ENCODE measurements around the gene FBXL20.

GRCh38 chr17:39294060-39294459, 107.4 kb downstream of the FBXL20 start:
- TF ChIP-seq, protein P1, sequence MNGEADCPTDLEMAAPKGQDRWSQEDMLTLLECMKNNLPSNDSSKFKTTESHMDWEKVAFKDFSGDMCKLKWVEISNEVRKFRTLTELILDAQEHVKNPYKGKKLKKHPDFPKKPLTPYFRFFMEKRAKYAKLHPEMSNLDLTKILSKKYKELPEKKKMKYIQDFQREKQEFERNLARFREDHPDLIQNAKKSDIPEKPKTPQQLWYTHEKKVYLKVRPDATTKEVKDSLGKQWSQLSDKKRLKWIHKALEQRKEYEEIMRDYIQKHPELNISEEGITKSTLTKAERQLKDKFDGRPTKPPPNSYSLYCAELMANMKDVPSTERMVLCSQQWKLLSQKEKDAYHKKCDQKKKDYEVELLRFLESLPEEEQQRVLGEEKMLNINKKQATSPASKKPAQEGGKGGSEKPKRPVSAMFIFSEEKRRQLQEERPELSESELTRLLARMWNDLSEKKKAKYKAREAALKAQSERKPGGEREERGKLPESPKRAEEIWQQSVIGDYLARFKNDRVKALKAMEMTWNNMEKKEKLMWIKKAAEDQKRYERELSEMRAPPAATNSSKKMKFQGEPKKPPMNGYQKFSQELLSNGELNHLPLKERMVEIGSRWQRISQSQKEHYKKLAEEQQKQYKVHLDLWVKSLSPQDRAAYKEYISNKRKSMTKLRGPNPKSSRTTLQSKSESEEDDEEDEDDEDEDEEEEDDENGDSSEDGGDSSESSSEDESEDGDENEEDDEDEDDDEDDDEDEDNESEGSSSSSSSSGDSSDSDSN (IDR thresholded peaks at IDR 0.05; ENCODE audit: borderline replicate concordance in 1 of 2, low read depth in 2 of 2, low read length in 2 of 2): no peak
- TF ChIP-seq REST (IDR thresholded peaks at IDR 0.05; ENCODE audit: borderline replicate concordance) (no peak), REST (CRISPR knock-in tag; IDR thresholded peaks at IDR 0.05; ENCODE audit: low read depth) (no peak), MTA3 (IDR thresholded peaks at IDR 0.05; ENCODE audit: borderline replicate concordance) (no peak), TBP (optimal IDR thresholded peaks at IDR 0.05; ENCODE audit: low read depth, low read length) (no peak), ZKSCAN1 (IDR thresholded peaks at IDR 0.05; ENCODE audit: low read depth, low read length) (no peak), NR2C2 (CRISPR knock-in tag; IDR thresholded peaks at IDR 0.05) (no peak), NR2C2 (tag; IDR thresholded peaks at IDR 0.05) (no peak), CTCF (IDR thresholded peaks at IDR 0.05 in 2 of 3, conservative IDR thresholded peaks at IDR 0.05 in 1 of 3; ENCODE audit: insufficient read depth in 2 of 3, low read depth in 1 of 3, low read length in 3 of 3) (no peak), ZNF592 (IDR thresholded peaks at IDR 0.05) (no peak)
- TF ChIP-seq, protein P2, sequence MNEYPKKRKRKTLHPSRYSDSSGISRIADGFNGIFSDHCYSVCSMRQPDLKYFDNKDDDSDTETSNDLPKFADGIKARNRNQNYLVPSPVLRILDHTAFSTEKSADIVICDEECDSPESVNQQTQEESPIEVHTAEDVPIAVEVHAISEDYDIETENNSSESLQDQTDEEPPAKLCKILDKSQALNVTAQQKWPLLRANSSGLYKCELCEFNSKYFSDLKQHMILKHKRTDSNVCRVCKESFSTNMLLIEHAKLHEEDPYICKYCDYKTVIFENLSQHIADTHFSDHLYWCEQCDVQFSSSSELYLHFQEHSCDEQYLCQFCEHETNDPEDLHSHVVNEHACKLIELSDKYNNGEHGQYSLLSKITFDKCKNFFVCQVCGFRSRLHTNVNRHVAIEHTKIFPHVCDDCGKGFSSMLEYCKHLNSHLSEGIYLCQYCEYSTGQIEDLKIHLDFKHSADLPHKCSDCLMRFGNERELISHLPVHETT (CRISPR knock-in tag; conservative IDR thresholded peaks at IDR 0.05 in 1 of 2, IDR thresholded peaks at IDR 0.05 in 1 of 2): no peak
- TF ChIP-seq, protein P3, sequence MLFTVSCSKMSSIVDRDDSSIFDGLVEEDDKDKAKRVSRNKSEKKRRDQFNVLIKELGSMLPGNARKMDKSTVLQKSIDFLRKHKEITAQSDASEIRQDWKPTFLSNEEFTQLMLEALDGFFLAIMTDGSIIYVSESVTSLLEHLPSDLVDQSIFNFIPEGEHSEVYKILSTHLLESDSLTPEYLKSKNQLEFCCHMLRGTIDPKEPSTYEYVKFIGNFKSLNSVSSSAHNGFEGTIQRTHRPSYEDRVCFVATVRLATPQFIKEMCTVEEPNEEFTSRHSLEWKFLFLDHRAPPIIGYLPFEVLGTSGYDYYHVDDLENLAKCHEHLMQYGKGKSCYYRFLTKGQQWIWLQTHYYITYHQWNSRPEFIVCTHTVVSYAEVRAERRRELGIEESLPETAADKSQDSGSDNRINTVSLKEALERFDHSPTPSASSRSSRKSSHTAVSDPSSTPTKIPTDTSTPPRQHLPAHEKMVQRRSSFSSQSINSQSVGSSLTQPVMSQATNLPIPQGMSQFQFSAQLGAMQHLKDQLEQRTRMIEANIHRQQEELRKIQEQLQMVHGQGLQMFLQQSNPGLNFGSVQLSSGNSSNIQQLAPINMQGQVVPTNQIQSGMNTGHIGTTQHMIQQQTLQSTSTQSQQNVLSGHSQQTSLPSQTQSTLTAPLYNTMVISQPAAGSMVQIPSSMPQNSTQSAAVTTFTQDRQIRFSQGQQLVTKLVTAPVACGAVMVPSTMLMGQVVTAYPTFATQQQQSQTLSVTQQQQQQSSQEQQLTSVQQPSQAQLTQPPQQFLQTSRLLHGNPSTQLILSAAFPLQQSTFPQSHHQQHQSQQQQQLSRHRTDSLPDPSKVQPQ (CRISPR knock-in tag; IDR thresholded peaks at IDR 0.05; ENCODE audit: borderline replicate concordance): no peak
